K562 (cell line): ENCODE data around the gene ELMO1.

Source experiments
- CEBPB ChIP-seq: fragments of 450-650 bp; IDR thresholded peaks from 2 replicates; pipeline ENCODE4 v1.6.1; 2016; ENCODE audit warnings: missing genetic modification characterization, missing compliant biosample characterization
- ELF1 ChIP-seq: fragments of 200-800 bp; sonication (Bioruptor generic); IDR thresholded peaks from 2 replicates; pipeline ENCODE4 v1.6.1; 2016; ENCODE audit warnings: missing genetic modification characterization, missing compliant biosample characterization
- TF ChIP-seq, protein P1 (sequence below): fragments of 450-650 bp; IDR thresholded peaks from one replicate; pipeline ENCODE4 v1.6.1; 2018; ENCODE audit warnings: mild to moderate bottlenecking, moderate library complexity; ENCODE audit not compliant: partially characterized antibody

DNA sequence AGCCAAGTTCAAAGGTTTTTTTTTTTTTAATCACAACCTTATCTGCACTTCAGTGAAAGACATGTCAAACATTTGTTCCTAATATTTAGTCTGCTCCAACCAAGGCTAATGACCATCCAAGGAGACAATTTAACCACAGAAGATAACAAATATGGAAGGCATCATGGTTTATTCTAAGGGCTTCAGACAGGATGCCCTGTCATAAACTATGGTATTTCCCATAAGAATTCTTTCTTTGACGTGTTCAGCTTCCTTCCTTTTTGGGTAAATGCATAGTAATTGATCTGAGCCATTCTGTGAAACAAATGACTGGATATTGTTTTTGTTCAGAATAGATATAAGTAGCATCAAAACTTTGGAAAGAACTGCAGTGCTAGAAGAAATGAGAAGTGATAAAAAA is 397.9 kb downstream of the ELMO1 start:
- TF ChIP-seq ELF1 (tag) (no peak), CEBPB (no peak)
- TF ChIP-seq, protein P1, sequence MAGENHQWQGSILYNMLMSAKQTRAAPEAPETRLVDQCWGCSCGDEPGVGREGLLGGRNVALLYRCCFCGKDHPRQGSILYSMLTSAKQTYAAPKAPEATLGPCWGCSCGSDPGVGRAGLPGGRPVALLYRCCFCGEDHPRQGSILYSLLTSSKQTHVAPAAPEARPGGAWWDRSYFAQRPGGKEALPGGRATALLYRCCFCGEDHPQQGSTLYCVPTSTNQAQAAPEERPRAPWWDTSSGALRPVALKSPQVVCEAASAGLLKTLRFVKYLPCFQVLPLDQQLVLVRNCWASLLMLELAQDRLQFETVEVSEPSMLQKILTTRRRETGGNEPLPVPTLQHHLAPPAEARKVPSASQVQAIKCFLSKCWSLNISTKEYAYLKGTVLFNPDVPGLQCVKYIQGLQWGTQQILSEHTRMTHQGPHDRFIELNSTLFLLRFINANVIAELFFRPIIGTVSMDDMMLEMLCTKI: no peak
